ENCODE data around the gene OR11H7.

DNA sequence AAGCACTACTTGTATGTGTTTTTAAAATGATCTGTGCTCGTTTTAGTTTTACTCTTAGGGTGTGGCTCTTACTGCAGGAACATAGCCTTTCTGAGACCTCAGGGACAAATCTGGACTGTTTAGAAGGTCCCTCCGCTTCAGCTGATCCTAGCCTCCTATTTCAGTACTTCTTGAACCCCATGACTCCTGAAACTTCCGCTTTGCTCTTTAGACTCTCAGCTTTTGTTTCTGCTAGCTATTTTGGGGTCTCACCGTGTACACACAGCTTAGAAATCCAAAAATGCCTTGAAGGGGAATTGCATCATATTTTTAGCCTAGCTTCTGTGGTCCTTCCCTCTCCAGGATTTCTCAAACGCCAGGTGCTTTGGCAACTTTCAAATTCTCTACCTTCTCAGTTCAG lies 29.8 kb upstream of the OR11H7 start:
- TF ChIP-seq, protein P1, sequence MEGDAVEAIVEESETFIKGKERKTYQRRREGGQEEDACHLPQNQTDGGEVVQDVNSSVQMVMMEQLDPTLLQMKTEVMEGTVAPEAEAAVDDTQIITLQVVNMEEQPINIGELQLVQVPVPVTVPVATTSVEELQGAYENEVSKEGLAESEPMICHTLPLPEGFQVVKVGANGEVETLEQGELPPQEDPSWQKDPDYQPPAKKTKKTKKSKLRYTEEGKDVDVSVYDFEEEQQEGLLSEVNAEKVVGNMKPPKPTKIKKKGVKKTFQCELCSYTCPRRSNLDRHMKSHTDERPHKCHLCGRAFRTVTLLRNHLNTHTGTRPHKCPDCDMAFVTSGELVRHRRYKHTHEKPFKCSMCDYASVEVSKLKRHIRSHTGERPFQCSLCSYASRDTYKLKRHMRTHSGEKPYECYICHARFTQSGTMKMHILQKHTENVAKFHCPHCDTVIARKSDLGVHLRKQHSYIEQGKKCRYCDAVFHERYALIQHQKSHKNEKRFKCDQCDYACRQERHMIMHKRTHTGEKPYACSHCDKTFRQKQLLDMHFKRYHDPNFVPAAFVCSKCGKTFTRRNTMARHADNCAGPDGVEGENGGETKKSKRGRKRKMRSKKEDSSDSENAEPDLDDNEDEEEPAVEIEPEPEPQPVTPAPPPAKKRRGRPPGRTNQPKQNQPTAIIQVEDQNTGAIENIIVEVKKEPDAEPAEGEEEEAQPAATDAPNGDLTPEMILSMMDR (IDR thresholded peaks at IDR 0.05) = no peak
- TF ChIP-seq POLR2A (IDR thresholded peaks at IDR 0.05) = no peak
